Measurements from ENCODE around the gene JAZF1.

JAZF1 gene

GRCh38 chr7:28008911-28009310, 171.7 kb downstream of the JAZF1 start:
- DNase-seq (ENCODE audit: low read depth), result no peak

GRCh38 chr7:28008171-28008570, 172.4 kb downstream of the JAZF1 start:
- DNase-seq (ENCODE audit: low read depth), result no peak

- DNase-seq (ENCODE audit: low read depth), result no peak
Measured at GRCh38 chr7:28006491-28006890, 174.1 kb downstream of the JAZF1 start.

GRCh38 chr7:28005847-28006231, 174.8 kb downstream of the JAZF1 start:
- peak; percentile 29 for DNase-seq (ENCODE audit: low read depth)

GRCh38 chr7:28005075-28005846, 175.3 kb downstream of the JAZF1 start:
- no peak for DNase-seq (ENCODE audit: low read depth)

GRCh38 chr7:28003408-28003807, 177.2 kb downstream of the JAZF1 start:
- DNase-seq (ENCODE audit: low read depth), result no peak

- DNase-seq (ENCODE audit: low read depth), result peak; percentile 48
Measured at GRCh38 chr7:28002638-28003037, 178.0 kb downstream of the JAZF1 start.

- no peak for DNase-seq (ENCODE audit: low read depth)
Measured at GRCh38 chr7:28001896-28002295, 178.7 kb downstream of the JAZF1 start.

- no peak for DNase-seq (ENCODE audit: low read depth)
Measured at GRCh38 chr7:27999829-28000228, 180.8 kb downstream of the JAZF1 start.

- no peak for DNase-seq (ENCODE audit: low read depth)
Measured at GRCh38 chr7:27998382-27998781, 182.2 kb downstream of the JAZF1 start.

GRCh38 chr7:27997188-27997707, 183.3 kb downstream of the JAZF1 start:
- no peak for DNase-seq (ENCODE audit: low read depth)

- DNase-seq (ENCODE audit: low read depth), result no peak
Measured at GRCh38 chr7:27996141-27996540, 184.5 kb downstream of the JAZF1 start.

GRCh38 chr7:27995228-27995627, 185.4 kb downstream of the JAZF1 start:
- no peak for DNase-seq (ENCODE audit: low read depth)

GRCh38 chr7:27994639-27995038, 186.0 kb downstream of the JAZF1 start:
- DNase-seq (ENCODE audit: low read depth), result peak; percentile 39

GRCh38 chr7:27992755-27993493, 187.7 kb downstream of the JAZF1 start:
- no peak for DNase-seq (ENCODE audit: low read depth)

GRCh38 chr7:27992097-27992496, 188.5 kb downstream of the JAZF1 start:
- DNase-seq (ENCODE audit: low read depth), result peak; percentile 53

- no peak for DNase-seq (ENCODE audit: low read depth)
Measured at GRCh38 chr7:27991006-27991528, 189.5 kb downstream of the JAZF1 start.

- no peak for DNase-seq (ENCODE audit: low read depth)
Measured at GRCh38 chr7:27976531-27976930, 204.1 kb downstream of the JAZF1 start.

GRCh38 chr7:27973625-27974024, 207.0 kb downstream of the JAZF1 start:
- DNase-seq (ENCODE audit: low read depth), result no peak

- no peak for DNase-seq (ENCODE audit: low read depth)
Measured at GRCh38 chr7:27972276-27972675, 208.3 kb downstream of the JAZF1 start.

GRCh38 chr7:27971171-27971812, 209.3 kb downstream of the JAZF1 start:
- DNase-seq (ENCODE audit: low read depth), result no peak

GRCh38 chr7:27970350-27970749, 210.2 kb downstream of the JAZF1 start:
- DNase-seq (ENCODE audit: low read depth), result no peak

- DNase-seq (ENCODE audit: low read depth), result no peak
Measured at GRCh38 chr7:27969346-27969745, 211.2 kb downstream of the JAZF1 start.
